NCI-H774 (cell line): Measurements from ENCODE around the gene TMEM253.

ENCODE experiments used
- DNase-seq: peaks from one replicate; lab custom pipeline; 2025; lab: John Stamatoyannopoulos, UW

Gene TMEM253

DNA sequence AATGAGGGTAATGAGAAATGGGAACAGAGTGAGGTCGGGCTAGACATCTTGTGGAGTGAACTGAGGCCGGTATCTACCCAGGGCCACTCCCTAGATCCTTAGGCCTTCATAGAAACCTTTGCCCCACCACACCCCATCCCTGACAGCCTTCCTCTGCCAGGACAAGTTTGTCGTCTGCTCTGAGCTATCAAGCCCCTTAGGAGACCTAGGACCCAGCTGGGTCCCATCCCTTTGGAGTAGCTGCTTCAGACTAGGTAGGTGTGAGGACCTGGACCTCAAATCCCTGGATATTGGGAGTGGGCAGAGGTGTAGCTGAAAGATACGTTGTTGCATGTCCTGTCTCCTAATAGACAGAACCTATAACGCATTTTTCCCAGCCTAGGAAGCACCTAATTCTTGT lies at the start of gene TMEM253:
TSS of gene TMEM253 (plus strand) at position 136 of the 400 bp plus-strand sequence. CDS start 278 bp downstream, outside the sequence.
- DNase-seq, result no peak

- no peak for DNase-seq
These were observed 47.4 kb upstream of the TMEM253 start for GRCh38 chr14:21053184-21054122.

- no peak for DNase-seq
These were observed 46.6 kb upstream of the TMEM253 start for GRCh38 chr14:21054123-21054767.

DNA sequence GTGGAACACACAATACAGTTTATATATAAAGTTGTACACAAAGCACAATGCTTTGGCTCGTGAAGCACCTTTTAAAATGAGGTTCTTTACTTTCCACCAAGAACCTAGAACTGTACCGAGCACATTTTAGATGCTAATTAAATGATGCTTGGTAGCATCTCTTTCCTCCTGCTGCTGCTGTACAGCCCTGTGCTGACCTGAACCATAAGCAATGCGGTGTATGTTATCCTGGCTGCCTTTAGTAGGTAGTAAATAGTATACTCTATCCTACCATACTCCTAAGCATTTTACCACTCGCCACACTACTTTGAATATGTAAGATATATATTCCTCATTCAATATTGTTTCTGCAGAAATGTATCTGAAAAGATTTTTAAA lies 46.1 kb upstream of the TMEM253 start:
- DNase-seq, result no peak

DNA sequence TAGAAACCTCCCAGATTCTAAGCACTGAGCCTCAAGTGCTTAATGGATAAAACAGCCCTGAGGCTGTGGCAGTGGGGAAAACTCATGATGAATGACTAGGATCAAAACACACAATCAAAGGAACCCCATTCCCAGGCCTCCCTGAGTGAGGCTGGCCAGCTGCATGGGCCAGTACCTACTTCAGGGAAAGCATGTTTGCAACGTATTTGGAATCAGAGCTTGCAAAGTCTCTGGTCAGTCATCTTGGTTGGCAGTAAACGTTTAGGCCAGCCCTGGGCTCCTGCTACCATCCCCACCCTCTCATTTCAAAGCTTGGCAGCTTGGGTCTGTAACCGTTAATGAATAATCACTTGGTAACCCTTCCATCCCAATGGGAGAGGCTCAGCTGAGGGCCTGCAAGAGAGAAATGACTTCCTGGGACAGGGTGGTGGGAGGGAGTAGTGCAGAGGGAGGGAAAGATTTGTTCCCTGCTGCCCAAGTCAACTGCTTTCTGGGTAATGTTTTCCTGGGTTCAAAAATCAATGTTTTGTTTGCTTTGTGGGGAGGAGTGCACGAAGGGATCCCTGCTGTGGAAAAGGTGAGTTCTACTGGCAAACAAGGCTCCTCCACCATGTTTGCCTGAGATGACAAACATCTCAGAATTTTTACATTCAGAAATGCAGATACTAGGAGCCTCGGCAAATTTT lies 45.3 kb upstream of the TMEM253 start:
- DNase-seq, result no peak

- no peak for DNase-seq
These were observed 44.2 kb upstream of the TMEM253 start for GRCh38 chr14:21056520-21057163.

- DNase-seq, result no peak
These were observed 42.8 kb upstream of the TMEM253 start, which contains the start of gene RNASE8 for GRCh38 chr14:21057803-21058675. Gene RNASE8, plus strand, starts transcription at chr14:21057822. Its CDS starts 71 bp downstream, at chr14:21057893.

GRCh38 chr14:21058903-21059302 lies 42.0 kb upstream of the TMEM253 start:
- no peak for DNase-seq

DNA sequence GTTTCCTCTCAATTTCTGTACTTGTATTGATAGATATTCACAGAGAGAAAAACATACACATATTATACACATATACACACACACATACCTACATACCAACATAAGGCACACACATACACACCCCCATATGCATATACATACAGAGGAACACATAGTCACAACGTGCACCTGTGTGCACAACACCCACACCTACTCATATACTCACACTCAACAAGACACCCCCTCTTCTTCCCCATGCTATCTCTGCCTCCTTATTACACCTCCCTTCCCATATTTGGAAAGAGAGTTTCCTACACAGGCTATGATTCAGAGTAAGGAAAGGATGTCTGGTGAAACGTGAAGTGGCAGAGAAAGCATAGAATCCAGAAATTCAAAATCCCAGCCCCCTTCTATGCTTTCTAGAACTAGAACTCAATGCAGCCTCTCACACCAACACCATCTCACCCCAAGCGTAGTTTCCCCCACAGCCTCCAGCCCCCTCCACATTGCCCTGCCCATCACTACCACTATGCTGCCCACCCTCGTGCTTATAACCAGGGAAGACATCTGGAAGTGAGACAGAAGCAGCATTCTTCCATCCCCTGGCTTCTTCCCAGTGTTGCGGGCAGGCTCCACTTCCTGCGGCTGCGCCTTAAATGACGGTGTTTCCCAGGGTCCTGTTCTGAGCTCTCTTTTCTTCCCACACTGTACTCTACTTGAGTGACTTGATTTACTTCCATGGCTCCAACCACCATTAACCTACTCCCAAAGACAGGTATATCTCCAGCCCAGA lies 40.8 kb upstream of the TMEM253 start:
- no peak for DNase-seq

- no peak for DNase-seq
These were observed 40.1 kb upstream of the TMEM253 start for GRCh38 chr14:21060614-21061346.

- no peak for DNase-seq
These were observed 39.6 kb upstream of the TMEM253 start for GRCh38 chr14:21061347-21061668.

DNA sequence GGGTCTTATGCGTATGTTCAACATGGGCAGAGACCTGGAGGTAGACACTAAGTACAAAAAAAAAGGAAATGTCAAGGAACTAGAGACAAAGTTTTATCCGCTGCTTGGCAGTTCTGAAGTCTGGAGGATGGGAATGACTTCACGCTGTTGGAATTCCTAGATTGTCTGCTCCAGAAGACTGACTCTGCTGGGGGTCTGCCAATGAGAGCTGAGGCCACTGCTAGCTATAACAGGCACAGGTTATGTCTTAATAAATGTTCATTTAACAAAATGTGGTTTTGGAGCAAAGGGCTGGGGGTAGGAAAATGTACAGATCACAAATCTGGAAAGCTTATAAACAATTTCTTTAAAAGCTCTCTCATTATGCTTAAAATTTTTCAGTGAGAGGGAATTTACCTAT lies 37.4 kb upstream of the TMEM253 start:
- no peak for DNase-seq

DNA sequence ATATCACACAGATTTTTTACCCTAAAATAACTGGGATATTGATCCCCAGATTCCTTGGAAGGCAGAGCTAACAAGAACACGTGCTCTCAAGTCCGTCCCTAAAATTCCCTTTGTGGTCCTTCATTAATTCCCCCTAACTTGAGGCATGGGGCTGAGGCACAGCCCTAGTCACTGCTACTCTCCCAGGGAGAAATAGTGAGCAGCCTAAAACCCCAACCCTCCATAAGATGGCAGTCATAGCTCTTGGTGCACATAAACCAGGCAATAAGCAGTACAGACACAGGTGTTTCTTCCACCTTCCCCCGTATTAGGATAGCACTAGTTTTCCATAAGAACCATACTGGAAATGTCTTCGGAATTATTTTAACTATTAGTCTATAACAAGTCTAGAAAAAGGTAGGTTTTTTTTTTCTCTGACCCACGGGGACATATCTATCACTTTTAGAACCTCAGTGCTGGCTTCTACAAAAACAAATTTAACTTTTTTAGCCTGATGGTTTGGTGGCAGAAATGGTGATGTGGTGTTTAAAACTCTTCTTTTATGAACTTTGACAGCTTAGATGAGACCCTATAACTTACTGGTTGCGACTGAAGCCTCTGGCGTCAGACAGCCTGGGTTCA lies 33.9 kb upstream of the TMEM253 start:
- no peak for DNase-seq

DNA sequence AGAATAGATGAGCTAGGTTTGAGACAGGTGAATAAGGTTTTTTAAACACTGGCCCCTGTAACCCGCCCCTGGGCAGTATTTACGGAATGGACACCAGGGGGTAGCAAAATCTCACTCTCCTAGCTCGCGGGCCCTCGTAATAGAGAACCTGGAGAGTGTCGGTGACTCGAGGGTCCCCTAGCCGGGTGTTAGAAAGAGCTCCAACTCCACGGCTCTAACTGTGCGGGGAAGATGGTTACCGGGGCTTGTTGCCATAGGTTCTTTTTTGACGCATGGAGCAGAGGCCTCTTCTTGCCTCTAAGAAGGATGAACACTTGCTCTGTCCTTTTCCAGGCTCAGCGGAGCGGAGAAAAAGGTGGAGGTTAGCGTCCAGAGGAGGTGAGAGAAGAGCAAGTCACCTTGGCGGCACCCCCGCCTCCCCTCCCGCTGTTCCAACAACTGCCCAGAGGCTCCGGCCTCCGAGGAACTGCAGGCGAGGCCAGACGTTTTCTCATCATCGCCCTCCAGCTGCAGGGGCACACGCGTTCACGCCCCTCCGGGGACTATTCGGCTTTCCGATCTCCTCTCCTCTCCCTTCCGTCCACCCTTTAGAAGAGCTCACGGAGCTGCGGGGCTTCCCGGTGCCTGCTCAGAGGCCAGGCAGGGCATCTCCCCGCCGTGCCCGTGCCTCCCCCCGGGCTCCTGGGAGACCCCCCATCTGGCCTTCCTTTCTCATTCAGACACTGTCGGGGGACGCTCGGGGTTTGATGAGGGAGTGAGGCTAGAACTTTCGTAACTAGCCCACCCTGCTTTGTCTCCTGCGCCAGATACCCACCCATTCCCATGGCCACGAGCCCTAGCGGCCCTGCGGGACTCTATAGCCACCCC lies 32.1 kb upstream of the TMEM253 start:
- peak; percentile 55 for DNase-seq

DNA sequence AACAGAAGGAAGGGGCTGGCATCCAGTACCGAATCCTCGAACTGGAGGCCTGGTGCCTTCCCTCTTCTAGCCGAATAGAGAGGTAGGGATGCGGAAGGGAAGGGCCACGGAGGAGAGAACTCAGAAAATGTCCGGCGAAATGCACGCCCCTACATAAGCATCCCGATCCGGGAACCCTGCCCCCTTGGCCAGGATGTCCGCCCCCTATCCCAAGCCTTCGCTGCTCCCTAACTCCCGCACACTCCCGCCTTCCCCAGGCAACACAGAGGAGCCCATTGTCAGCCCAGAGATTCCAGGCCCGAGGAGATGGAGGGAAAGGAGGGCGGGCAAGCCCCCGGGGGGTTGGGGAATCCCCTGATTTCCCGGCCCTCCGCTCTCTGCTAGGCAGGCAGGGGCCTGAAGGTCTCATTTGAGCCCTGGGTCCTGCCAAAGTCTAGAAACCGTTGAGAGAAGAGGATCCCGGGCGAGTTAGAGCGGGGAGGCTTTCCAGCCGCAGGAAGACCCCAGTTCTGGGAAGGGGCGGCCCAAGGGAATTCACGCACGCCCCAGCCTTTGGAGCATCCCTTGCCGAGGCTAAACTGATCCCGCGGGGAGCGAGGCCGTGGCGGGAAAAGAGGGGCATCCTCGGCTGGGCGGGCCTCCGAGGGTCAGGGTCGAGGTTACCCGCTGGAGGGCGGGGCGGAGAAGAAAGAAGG lies 31.3 kb upstream of the TMEM253 start:
- DNase-seq, result no peak

- DNase-seq, result peak; percentile 56
These were observed 30.7 kb upstream of the TMEM253 start, which contains the start of gene ARHGEF40 for GRCh38 chr14:21070083-21070609. Gene ARHGEF40, plus strand, starts transcription at chr14:21070304. Its CDS starts 93 bp downstream, at chr14:21070397.

GRCh38 chr14:21070610-21071224 lies 30.1 kb upstream of the TMEM253 start:
- no peak for DNase-seq
